LNCaP clone FGC (cell line): ENCODE results near the gene TNFRSF11A.

Experiments
- DNase-seq: peaks from one replicate; pipeline ENCODE4 v3.0.0-alpha.2; 2011; ENCODE audit warnings: low read depth
- H3K4me3 ChIP-seq: 2 replicates; pipeline ENCODE4 v1.5.1; 2011; ENCODE audit warnings: mild to moderate bottlenecking, low read depth, low read length, control low read depth
- TF ChIP-seq, protein P1 (sequence below): IDR thresholded peaks from 2 replicates; pipeline ENCODE4 v1.5.1; 2012; ENCODE audit warnings: mild to moderate bottlenecking; ENCODE audit not compliant: control insufficient read depth, insufficient read depth; ENCODE audit errors: extremely low read depth

The TNFRSF11A gene

DNA sequence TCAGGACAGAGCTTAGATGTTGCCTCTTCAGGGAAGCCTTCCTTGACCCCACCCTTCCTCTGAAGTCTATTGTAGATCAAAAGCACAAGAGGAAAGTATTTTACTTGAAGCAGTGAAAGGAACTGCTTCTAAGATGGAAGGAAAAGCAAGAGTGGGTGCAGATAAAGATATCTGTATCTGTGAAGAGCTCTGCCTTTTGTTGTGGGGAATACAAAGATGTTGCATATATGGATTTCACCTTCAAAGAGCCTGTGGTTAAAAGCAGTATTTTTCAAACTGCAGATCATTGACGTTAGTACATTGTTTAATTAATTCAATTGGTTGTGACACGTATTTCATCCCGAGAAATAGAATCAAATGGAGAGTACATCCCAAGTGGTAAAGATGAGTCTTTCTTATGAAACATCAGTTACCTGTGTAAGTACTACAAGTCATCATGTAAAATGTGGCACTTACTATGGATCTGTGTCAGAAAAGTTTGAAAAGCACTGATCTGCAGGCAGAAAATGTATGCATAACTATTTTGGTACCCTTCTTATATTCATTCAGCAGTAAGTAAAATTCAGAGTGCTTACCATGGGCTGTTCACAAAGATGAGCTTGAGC lies 24.6 kb upstream of the TNFRSF11A start:
- TF ChIP-seq, protein P1, sequence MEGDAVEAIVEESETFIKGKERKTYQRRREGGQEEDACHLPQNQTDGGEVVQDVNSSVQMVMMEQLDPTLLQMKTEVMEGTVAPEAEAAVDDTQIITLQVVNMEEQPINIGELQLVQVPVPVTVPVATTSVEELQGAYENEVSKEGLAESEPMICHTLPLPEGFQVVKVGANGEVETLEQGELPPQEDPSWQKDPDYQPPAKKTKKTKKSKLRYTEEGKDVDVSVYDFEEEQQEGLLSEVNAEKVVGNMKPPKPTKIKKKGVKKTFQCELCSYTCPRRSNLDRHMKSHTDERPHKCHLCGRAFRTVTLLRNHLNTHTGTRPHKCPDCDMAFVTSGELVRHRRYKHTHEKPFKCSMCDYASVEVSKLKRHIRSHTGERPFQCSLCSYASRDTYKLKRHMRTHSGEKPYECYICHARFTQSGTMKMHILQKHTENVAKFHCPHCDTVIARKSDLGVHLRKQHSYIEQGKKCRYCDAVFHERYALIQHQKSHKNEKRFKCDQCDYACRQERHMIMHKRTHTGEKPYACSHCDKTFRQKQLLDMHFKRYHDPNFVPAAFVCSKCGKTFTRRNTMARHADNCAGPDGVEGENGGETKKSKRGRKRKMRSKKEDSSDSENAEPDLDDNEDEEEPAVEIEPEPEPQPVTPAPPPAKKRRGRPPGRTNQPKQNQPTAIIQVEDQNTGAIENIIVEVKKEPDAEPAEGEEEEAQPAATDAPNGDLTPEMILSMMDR: no peak
- DNase-seq: no peak
- no peak overlapping the region for H3K4me3 ChIP-seq

DNA sequence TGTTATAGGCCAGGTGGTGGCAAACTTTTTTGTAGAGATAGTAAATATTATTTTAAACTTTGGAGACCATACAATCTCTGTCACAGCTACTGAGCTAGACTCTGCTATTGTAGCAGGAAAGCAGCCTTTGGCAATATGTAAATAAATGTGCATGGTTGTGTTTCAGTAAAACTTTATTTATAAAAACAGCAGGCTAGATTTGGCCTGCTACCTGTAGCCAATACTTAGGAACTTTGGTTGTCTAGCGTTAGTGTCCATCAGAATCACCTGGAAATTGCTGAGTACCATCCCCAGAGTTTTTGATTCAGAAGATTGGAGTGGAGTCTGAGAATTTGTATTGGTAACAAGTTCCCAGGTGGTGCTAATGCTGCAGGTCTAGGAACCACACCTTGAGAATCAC lies 23.8 kb upstream of the TNFRSF11A start:
- TF ChIP-seq, protein P1: no peak
- no peak overlapping the region for H3K4me3 ChIP-seq
- no peak for DNase-seq

DNA sequence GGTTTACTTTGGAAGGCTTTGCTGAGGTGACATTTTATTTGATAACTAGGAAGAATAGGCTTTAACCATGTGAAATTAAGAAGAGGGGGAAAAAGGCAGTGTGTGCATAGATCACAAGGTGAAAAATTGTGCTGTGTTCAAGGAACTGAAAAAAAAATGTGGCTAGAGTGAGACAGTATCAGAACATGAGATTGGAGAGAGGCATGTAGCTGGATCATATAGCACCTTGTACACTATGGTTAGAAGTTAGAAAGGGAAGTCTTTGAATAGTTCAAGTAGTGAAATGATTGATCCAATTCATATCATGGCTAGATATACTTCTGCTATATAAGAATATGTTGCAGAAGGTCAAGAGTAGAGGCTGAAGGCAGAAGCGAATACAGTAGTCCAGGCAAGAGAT lies 12.3 kb upstream of the TNFRSF11A start:
- TF ChIP-seq, protein P1: no peak
- DNase-seq: no peak

DNA sequence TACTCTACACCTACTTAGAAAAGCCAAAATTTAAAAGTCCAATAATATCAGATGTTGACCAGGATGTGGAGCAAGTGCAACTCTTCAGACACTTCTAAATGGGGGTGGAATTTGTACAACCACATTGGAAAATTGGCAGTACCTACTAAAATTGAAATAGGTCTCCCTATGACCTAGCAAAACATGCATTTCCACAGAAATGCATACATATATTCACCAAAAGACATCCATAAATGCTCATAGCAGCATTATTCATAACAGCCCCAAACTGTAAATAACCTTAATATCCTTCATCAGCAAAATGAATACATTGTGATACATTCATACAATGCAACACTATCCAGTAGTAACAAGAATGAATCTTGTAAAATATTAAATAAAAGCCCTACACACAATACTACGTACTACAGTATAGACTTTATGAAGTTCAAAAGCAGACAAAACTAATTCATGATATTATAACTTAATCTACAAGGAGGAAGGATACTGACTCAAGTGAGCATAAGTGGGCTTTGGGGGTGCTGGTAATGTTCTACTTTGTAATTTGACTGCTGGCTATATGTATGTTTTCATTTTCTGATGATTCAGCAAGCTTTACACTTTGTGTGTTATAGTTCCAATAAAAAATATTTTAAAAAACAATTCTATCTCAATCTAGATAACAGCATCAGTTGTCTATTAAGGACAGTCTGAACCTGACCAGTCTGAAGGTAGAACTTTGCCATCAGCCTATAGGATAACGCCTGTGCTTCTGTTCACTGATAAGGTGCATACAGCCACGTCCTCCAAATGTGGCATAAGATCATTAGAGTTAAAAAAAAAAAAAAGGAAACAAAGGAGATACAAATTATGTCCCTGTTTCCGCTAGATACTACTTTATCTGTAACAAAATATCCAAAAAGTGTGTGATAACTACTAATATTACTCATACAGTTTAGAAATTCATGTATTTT lies 6.6 kb upstream of the TNFRSF11A start:
- no peak overlapping the region for H3K4me3 ChIP-seq
- DNase-seq: no peak
- TF ChIP-seq, protein P1: no peak

More for the DNA sequence above, 12.3 kb upstream of the TNFRSF11A start:
- H3K4me3 ChIP-seq: no peak overlapping the region

- TF ChIP-seq, protein P1: no peak
- H3K4me3 ChIP-seq: no peak overlapping the region
- DNase-seq: no peak
These were observed 3.9 kb upstream of the TNFRSF11A start for GRCh38 chr18:62321201-62321600.

DNA sequence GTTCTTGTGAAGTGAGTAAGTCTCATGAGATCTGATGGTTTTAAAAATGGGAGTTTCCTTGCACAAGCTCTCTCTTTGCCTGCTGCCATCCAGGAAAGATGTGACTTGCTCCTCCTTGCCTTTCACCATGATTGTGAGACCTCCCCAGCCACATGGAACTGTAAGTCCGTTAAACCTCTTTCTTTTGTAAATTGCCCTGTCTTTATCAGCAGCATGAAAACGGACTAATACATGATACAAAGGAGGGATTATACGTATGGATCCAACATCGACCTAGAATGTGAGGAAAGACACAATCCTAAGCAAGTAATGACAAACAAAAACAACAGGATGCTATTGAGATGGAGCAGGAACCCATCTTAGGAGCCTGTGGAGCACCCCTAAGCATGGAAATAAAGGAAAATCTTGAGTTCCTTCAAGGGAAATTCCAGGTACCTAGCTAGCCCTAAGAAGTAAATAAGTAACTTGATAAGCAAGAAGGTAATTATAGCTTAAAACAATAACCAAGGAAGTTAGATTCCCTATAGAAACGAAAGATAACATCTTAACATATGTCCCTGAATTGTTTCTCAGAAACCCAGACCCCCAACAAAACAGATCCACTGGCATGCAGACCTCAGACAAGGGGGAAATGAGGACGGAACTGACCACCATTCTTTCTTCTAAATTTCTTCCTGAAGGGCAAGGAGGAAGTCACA lies 1.5 kb upstream of the TNFRSF11A start:
- TF ChIP-seq, protein P1: no peak
- no peak for DNase-seq
- H3K4me3 ChIP-seq: no peak overlapping the region
